ENCODE data around the gene UBE2K.
"Not testable (repeated sequence)": the region's sequence is repeated elsewhere in the genome, so short reads cannot be mapped to it uniquely, and the experiment has no call there.

The UBE2K gene

DNA sequence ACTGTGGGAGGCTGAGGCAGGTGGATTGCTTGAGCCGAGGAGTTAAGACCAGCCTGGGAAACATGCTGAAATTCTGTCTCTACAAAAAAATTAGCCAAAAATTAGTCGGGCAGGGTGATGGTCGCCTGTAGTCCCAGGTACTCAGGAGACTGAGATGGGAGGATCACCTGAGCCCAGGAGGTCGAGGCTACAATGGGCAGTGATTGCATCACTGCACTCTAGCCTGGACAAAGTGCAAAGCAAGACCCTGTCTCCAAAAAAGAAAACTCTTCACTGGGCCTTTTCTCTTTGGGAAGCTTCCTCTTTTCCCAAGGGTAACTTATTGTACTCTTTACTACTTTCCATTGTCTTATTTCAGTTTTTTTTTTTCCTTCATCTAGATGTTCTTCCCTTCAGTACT lies 88.9 kb downstream of the UBE2K start:
- FAIRE-seq: no peak
- DNase-seq (ENCODE audit: insufficient read length, low spot score): no peak
- TF ChIP-seq, protein P1, sequence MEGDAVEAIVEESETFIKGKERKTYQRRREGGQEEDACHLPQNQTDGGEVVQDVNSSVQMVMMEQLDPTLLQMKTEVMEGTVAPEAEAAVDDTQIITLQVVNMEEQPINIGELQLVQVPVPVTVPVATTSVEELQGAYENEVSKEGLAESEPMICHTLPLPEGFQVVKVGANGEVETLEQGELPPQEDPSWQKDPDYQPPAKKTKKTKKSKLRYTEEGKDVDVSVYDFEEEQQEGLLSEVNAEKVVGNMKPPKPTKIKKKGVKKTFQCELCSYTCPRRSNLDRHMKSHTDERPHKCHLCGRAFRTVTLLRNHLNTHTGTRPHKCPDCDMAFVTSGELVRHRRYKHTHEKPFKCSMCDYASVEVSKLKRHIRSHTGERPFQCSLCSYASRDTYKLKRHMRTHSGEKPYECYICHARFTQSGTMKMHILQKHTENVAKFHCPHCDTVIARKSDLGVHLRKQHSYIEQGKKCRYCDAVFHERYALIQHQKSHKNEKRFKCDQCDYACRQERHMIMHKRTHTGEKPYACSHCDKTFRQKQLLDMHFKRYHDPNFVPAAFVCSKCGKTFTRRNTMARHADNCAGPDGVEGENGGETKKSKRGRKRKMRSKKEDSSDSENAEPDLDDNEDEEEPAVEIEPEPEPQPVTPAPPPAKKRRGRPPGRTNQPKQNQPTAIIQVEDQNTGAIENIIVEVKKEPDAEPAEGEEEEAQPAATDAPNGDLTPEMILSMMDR (IDR thresholded peaks at IDR 0.05; ENCODE audit: insufficient read depth, missing control alignments): no peak

DNA sequence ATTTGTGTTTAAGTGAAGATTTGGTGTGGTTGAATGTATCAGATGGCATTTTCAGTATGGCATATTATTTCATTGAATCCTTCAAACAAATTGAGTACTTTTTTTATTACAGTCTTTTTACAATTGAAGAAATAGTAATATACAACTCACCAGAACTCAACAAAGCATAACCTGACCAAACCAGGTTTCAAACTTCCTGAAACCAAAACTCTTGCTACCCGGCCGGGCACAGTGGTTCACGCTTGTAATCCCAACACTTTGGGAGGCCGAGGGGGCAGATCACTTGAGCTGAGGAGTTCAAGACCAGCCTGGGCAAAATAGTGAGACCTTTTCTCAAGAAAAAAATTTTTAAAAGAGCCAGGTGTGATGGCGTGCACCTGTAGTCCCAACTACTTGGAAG lies 94.2 kb downstream of the UBE2K start:
- TF ChIP-seq, protein P1 (IDR thresholded peaks at IDR 0.05; ENCODE audit: insufficient read depth, missing control alignments): no peak
- no peak for FAIRE-seq

DNA sequence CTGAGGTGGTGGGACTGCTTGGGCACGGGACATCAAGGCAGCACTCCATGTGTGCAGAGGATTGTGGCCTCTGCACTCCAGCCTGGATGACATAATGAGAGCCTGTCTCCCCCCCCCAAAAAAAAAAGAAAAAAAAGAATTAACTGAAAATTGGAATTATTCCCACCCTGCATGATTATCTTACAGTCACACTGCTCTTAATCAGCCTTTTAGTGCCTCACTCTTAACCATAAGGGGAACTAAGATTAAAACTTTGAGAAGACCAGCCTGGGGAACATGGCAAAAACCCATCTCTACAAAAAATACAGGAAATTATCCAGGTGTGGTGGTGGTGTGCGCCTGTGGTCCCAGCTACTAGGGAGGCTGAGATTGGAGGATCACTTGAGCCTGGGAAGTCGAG lies 94.6 kb downstream of the UBE2K start:
- FAIRE-seq (no peak), DNase-seq (ENCODE audit: insufficient read length, low spot score) (no peak)
- TF ChIP-seq, protein P1 (IDR thresholded peaks at IDR 0.05; ENCODE audit: insufficient read depth, missing control alignments): no peak

More for the DNA sequence above, 94.2 kb downstream of the UBE2K start:
- no peak for DNase-seq (ENCODE audit: insufficient read length, low spot score)

- not testable (repeated sequence) for FAIRE-seq
These were observed 95.0 kb downstream of the UBE2K start for GRCh38 chr4:39792976-39793375.

DNA sequence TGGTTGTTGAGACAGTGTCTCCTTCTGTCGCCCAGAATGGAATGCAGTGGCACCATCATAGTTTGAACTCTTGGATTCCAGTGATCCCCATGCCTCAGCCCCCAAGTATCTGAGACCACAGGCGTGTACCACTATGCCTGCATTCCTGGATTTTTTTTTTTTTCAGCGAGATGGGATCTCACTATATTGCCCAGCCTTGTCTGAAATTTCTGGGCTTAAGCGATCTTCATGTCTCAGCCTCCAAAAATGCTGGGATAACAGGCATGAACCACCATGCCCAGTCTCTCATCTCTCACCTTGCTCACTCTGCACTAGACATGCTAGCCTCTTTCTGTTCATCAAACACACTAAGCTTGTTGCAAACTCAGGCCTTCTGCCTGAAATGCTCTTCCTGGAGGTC lies 104.1 kb downstream of the UBE2K start:
- FAIRE-seq: no peak
- TF ChIP-seq, protein P1 (IDR thresholded peaks at IDR 0.05; ENCODE audit: insufficient read depth, missing control alignments): no peak
- DNase-seq (ENCODE audit: insufficient read length, low spot score): no peak

More at GRCh38 chr4:39792976-39793375, 95.0 kb downstream of the UBE2K start:
- not testable (repeated sequence) for DNase-seq (ENCODE audit: insufficient read length, low spot score)

DNA sequence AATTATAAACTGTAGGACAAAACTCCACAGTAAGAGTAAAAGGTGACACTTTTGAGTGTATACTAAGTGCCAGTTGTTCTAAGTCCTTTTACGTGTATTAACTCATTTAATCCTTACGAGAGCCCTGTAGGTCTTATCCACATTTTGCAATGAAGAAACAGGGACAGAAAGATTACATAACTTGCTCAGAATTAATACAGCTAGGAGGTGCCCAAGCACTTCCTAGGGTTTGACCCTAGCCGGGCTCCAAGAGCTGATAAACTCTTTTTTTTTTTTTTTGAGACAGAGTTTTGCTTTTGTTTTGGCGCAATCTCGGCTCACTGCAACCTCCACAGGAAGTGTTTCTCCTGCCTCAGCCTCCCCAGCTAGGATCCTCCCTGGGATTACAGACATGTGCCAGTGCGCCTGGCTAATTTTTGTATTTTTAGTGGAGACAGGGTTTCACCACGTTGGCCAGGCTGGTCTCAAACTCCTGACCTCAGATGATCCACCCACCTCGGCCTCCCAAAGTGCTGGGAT lies 110.4 kb downstream of the UBE2K start:
- TF ChIP-seq, protein P1 (IDR thresholded peaks at IDR 0.05; ENCODE audit: insufficient read depth, missing control alignments): no peak
- FAIRE-seq (no peak), DNase-seq (ENCODE audit: insufficient read length, low spot score) (no peak)

- FAIRE-seq (no peak), DNase-seq (ENCODE audit: insufficient read length, low spot score) (no peak)
- TF ChIP-seq, protein P1 (IDR thresholded peaks at IDR 0.05; ENCODE audit: insufficient read depth, missing control alignments): no peak
These were observed 114.6 kb downstream of the UBE2K start for GRCh38 chr4:39812500-39812899.

- not testable (repeated sequence) for DNase-seq (ENCODE audit: insufficient read length, low spot score); FAIRE-seq
These were observed 115.1 kb downstream of the UBE2K start for GRCh38 chr4:39813033-39813432.

- FAIRE-seq; DNase-seq (ENCODE audit: insufficient read length, low spot score): not testable (repeated sequence)
These were observed 115.8 kb downstream of the UBE2K start for GRCh38 chr4:39813761-39814160.

Measured in D721Med (cell line).